Anterior cingulate cortex (tissue), 58 donors: ENCODE results near the gene SC5D.

ENCODE experiments used
- DNase-seq, 58 donors: peaks; one replicate each; lab custom pipeline; 2025; lab: John Stamatoyannopoulos, UW

The SC5D gene

GRCh38 chr11:121292495-121293287, at the start of gene SC5D:
Gene SC5D (plus strand): TSS chr11:121292771. CDS start chr11:121303376, 10,605 bp downstream.
- peak; percentile 64 to 96 (median 93) for DNase-seq

DNA sequence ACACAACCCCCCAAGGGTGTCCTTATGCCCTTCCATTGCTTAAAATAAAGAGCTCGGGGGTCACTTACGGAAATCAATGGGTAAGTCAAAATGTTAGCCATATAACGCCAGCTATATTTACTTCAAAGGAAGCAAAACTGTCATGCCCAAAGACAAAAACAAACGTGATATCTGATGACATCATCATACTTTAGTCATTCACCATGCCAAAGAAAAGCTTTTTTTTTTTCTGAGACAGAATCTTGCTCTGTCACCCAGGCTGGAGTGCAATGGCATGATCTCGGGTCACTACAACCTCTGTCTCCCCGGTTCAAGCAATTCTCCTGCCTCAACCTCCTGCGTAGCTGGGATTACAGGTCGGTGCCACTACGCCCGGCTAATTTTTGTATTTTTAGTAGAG, 47.7 kb upstream of the SC5D start:
- no peak for DNase-seq

- no peak for DNase-seq
Measured at GRCh38 chr11:121246021-121246768, 46.4 kb upstream of the SC5D start.

DNA sequence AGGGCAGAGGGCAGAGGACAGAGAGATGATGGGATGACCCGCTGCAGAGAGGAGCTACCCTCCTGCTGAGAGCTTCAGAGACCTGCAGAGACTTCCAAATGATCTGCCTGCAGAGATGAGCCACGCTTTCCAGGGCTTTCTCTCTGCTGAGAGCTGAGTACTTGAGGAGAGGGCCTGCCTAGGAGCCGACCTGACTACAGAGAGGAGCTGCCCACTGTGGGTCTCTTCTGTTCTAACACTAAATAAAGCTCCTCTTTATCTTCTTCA, 45.9 kb upstream of the SC5D start:
- no peak for DNase-seq

GRCh38 chr11:121248496-121248895, 44.1 kb upstream of the SC5D start:
- DNase-seq = no peak

DNA sequence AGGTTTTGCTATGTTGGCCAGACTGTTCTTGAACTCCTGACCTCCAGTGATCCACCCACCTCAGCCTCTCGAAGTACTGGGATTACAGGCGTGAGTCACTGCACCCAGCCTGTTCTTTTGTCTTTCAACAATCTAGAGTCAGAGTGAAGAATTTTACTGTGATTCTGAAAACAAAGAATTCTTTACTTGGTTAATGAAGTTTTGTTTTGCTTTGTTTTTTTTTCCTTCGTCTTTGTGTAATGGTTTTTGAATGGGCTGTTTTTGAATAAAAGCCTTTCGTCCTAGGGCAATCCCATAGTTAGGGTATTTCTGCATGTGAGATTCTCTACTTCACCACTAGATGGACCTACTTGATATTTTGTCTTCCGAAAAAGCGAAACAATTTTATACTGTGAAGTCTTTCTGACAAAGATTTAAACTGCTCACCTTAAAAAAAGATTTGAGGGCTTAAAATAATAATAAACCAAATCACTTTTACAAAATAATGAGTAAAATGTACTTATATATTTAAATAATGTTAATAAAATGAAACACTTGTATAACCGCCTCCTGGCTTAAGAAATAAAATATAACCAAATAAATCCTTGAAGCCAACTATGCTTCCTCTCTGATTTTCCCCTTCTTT, 43.4 kb upstream of the SC5D start:
- DNase-seq = peak in 1 of 58 donors; percentile 28

- DNase-seq = no peak
Measured at GRCh38 chr11:121250843-121251242, 41.7 kb upstream of the SC5D start.

GRCh38 chr11:121253951-121254350, 38.6 kb upstream of the SC5D start:
- no peak for DNase-seq

GRCh38 chr11:121254756-121255155, 37.8 kb upstream of the SC5D start:
- DNase-seq = no peak

GRCh38 chr11:121255473-121256125, 37.0 kb upstream of the SC5D start:
- no peak for DNase-seq

DNA sequence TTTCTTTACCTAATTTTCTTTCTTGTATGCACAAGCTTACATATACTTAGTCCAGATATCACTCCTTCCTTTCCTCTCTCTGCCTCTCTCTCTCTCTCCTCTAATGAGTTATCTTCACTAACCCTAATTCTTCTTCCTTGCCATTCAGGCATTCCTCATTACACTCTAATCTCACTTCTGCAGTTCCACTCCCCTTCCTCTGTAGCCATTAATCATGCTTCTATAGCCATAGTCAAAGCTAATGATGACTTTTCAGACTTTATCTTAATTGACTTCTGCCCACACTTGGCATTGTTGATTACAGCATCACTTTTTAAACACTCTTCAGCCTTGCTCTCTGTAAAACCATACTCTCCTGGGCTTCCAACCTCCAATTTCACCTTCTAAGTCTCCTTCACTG, 35.3 kb upstream of the SC5D start:
- no peak for DNase-seq

GRCh38 chr11:121257976-121258375, 34.6 kb upstream of the SC5D start:
- no peak for DNase-seq

- no peak for DNase-seq
Measured at GRCh38 chr11:121265586-121265985, 27.0 kb upstream of the SC5D start.

GRCh38 chr11:121268581-121268980, 24.0 kb upstream of the SC5D start:
- no peak for DNase-seq

DNA sequence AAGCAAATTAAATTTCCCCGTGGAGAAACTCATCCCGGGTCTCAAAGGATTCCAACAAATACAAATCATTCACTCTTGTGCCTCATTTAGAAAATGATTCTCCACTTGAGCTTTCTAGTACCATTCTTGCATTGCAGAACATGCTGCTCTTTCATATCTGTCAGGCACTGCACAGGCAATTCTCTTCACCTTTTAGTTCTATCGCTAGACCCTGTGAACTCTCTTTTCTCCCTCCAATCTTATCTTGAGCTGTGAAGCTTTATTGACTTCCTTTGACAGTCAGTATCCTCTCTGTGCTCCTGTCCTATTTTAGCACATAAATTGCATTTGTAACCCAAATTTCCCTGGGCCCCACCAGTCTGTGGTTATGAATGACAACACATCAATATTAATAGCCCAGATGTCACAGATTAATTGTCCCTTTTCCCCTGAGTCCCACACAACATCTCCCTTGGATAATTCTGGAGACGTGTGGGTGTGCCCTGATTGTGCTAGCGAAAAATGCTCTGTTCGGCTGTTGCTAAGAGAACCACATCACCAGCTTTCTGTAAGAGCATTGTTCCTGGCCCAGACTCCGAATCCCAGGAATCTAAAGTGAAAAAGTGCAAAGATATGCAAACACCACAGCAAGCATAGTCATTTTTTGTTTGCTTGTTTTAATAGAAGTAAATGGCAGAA, 22.4 kb upstream of the SC5D start:
- peak in 14 of 58 donors; percentile 2 to 36 (median 8) for DNase-seq

DNA sequence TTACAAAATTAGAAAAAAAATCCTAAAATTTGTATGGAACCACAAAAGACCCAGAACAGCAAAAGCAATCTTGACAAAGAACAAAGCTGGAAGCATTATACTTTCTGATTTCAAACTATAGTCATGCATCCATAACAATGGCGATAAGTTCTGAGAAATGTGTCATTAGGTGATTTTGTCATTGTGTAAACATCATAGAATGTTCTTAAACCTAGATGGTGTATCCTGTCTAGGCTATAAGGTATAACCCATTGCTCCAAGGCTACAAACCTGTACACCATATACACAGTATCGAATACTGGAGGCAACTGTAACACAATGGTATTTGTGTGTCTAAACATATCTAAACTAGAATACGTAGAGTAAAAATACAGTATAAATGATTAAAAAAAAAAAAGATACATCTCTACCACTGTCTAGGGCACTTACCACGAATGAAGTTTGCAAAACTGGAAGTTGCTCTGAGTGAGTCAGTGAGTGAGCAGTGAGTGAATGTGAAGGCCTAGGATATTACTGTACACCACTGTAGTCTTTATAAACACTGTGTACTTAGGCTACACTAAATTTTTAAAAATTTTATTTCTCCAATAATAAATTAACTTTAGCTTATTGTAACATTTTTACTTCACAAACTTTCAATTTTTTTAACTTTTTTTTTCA, 18.1 kb upstream of the SC5D start:
- no peak for DNase-seq

DNA sequence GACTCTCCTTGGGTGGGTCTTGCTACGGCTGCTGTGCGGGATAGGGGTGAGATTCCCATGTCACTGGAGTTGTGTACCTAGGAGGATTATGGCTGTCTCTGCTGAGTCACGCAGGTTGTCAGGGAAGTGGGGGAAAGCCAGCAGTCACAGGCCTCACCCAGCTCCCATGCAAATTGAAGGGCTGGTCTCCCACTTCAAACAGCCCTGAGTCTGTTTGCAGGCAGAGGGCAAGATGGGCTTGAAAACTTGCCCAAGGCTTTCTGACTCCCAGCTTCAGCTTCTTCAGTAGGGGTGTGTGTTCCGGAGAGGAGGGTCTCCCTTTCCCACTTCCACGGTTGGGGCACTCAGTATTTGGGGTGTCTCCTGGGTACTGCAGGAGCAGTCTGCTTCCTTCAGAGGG, 10.9 kb upstream of the SC5D start:
- no peak for DNase-seq

GRCh38 chr11:121282386-121282785, 10.2 kb upstream of the SC5D start:
- no peak for DNase-seq

GRCh38 chr11:121282886-121283502, 9.6 kb upstream of the SC5D start:
- no peak for DNase-seq

DNA sequence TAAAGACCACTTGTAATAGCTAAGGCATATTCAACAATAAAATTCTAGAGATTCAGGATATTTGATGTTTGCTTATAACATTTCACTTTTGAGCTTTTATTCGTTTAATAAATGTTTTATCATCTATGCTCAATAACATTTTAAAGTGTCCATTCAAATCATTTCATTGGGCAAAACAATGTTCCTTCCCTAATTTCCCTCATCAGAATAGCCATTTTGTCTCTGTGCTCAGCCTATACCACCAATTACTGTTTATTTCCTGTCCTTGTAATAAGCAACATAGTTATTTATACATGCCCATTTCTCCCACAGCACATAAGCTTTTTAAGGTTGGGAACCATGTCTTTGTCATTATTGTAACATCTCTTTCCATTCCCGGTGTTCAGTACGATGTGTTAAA, 1.3 kb upstream of the SC5D start:
- DNase-seq = no peak
